Effector memory CD4-positive, alpha-beta T cell (primary cell): ENCODE measurements around the gene INSRR.

ENCODE experiments used
- DNase-seq, 3 donors: peaks; one replicate each; pipeline ENCODE4 v3.0.0-alpha.2; 2020
- H3K27ac ChIP-seq: 2 replicates; pipeline ENCODE4 v1.7.0; 2013; ENCODE audit warnings: mild to moderate bottlenecking, low read length, moderate library complexity; ENCODE audit not compliant: insufficient read depth, poor library complexity, severe bottlenecking
- H3K27me3 ChIP-seq: replicated peaks from 2 replicates; pipeline ENCODE4 v1.7.0; 2013; ENCODE audit warnings: mild to moderate bottlenecking, low read length; ENCODE audit not compliant: insufficient read depth, control insufficient read depth, poor library complexity, severe bottlenecking
- H3K36me3 ChIP-seq: 2 replicates; pipeline ENCODE4 v1.7.0; 2013; ENCODE audit warnings: mild to moderate bottlenecking, low read length, moderate library complexity; ENCODE audit not compliant: control insufficient read depth, insufficient read depth
- H3K4me1 ChIP-seq: 2 replicates; pipeline ENCODE4 v1.7.0; 2013; ENCODE audit warnings: low read length, mild to moderate bottlenecking; ENCODE audit not compliant: control insufficient read depth, insufficient read depth, poor library complexity, severe bottlenecking
- H3K4me3 ChIP-seq: 2 replicates; pipeline ENCODE4 v1.7.0; 2013; ENCODE audit warnings: low read length, low read depth, mild to moderate bottlenecking; ENCODE audit not compliant: insufficient read depth, poor library complexity, severe bottlenecking
- H3K9me3 ChIP-seq: 2 replicates; pipeline ENCODE4 v1.7.0; 2013; ENCODE audit warnings: mild to moderate bottlenecking, low read length, moderate library complexity; ENCODE audit not compliant: control insufficient read depth

The INSRR gene

DNA sequence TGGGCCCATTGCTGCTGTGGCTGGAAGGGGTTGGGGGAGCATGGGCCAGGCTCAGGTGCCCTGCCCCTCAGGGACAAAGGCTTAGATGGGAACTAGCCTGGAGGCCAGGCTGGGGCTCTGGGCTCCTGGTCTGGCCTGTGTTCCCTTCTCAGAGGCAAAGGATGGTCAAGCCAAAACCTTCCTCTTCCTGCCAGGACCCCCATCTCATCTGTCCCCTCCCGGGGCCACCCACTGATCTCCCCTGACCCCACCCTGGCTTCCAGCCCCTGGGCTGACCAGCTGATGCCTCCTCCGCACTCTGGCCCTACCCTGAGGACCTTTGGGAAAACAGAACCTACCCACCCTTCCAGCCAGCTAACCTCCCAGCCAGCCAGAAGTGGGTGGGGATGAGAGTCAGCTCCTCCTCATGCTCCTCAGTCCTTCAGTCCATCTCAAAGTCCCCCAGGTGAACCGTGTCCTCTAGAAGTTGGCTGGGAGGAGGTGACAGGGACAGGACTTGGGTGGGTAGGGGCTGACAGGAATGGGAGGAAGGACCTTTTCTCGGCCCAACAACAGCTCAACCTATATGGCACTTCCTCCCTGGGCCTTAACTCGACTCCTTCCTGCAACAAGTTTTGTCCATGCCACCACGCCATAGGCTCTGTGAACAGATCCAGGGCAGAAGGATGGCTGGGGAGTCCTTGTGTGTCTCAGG, 42.1 kb upstream of the INSRR start:
- Histone ChIP-seq H3K36me3 (no peaks in the 10 kb centered on the region), H3K27ac (no peak overlapping the region), H3K4me3 (no peak overlapping the region), H3K4me1 (no peaks in the 10 kb centered on the region), H3K27me3 (peaks cover 4% of the 10 kb centered on the region), H3K9me3 (no peaks in the 10 kb centered on the region)
- no peak for DNase-seq

DNA sequence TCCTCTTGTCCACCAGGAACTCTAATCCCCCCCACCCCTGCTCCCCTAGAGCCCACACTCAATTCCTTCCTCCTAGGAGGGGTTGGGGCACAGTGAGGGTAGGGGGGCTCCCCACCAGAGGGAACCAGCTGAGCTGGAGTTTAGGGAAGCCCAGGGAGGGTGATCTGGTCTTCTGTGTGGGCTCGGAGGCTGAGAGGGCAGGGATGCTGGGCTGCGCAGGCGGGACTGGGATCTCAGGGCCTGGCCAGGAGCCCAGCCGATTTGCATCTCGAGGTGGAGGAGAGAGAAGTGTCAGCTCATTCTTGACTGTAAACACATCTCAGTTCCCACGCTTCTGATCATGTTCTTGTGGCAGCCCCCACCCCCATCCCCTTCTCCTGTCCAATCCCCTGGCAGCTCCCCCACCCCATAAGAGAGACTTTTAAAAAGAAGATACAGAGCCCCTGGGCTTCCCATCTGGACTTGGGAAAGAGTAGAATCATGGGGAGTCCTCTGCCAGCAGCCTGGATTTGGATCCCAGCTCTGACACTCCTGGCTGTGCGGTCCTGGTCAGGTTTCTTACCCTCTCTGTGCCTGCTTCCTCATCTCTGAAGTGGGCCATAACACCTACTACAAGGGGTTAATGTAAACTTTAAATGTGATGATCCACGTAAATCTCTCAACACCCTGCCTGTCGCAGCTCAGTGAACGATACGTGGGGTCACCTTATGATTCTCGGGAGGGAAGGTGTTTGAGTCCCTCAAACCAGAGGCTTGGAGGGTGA, 41.2 kb upstream of the INSRR start:
- H3K27ac ChIP-seq: no peak overlapping the region

DNA sequence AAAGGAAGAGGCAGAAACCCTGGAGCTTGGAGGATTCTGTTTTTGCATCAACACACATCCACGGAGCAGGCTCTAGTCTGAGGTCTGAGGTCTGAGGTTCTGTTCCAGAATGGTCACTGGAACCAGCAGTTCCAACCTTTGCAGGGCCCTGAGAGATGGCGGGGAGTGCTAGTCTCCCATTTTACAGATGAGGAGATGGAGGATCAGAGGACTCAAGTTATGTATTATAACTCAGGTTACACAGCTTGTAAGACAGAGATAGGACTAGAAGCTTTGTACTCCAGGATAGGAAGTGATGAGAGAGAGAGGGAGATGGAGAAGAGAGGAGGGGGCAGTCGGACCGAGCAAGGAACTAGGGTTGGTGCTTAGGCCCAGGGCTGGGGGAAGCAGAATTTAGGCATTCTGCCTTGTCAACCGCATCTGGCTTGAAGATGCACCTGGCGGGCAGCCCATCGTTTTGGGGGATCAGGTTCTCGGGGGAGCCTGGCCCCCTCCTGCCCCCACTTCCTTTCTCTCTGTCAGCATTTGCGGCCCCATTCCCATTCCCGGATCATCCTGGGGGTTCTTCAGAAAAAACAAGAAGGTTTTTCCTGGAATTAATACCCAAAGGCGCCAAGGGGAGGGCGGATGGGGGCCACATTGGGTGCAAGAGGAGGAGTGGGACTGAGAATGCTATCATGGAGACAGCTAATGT, 40.2 kb upstream of the INSRR start:
- H3K27ac ChIP-seq: no peak overlapping the region
- no peak for DNase-seq
- peaks cover 10% of the 10 kb centered on the region for H3K27me3 ChIP-seq
- no peak overlapping the region for H3K4me3 ChIP-seq
- H3K4me1 ChIP-seq: no peaks in the 10 kb centered on the region
- H3K36me3 ChIP-seq: no peaks in the 10 kb centered on the region
- no peaks in the 10 kb centered on the region for H3K9me3 ChIP-seq

More for the DNA sequence above, 41.2 kb upstream of the INSRR start:
- no peaks in the 10 kb centered on the region for H3K9me3 ChIP-seq
- DNase-seq: no peak
- no peaks in the 10 kb centered on the region for H3K36me3 ChIP-seq
- no peaks in the 10 kb centered on the region for H3K4me1 ChIP-seq
- H3K4me3 ChIP-seq: no peak overlapping the region
- peaks cover 4% of the 10 kb centered on the region for H3K27me3 ChIP-seq

DNA sequence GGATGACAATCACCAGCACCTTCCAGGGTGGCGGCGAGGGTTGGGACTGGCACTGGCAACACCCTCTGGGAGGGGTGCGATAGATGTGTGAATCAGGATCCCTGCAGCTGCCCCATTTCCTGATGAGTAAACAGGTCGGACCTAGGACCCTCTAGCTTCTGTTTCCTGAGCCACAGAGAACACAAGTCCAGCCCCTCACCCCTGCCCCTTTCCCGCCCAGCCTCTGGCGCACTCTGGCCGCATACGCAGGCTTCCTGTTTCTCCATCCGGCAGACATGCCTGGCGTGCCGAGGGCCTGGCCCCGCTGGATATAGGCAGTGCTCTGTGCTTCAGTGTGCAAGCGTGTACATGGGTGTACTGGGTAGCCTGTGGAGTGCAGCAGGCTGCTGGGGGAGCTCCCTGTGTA, 39.2 kb upstream of the INSRR start:
- peaks cover 6% of the 10 kb centered on the region for H3K4me1 ChIP-seq
- no peak for DNase-seq
- H3K27ac ChIP-seq: no peak overlapping the region
- H3K36me3 ChIP-seq: no peaks in the 10 kb centered on the region
- no peaks in the 10 kb centered on the region for H3K9me3 ChIP-seq
- peaks cover 20% of the 10 kb centered on the region for H3K27me3 ChIP-seq
- H3K4me3 ChIP-seq: no peak overlapping the region

DNA sequence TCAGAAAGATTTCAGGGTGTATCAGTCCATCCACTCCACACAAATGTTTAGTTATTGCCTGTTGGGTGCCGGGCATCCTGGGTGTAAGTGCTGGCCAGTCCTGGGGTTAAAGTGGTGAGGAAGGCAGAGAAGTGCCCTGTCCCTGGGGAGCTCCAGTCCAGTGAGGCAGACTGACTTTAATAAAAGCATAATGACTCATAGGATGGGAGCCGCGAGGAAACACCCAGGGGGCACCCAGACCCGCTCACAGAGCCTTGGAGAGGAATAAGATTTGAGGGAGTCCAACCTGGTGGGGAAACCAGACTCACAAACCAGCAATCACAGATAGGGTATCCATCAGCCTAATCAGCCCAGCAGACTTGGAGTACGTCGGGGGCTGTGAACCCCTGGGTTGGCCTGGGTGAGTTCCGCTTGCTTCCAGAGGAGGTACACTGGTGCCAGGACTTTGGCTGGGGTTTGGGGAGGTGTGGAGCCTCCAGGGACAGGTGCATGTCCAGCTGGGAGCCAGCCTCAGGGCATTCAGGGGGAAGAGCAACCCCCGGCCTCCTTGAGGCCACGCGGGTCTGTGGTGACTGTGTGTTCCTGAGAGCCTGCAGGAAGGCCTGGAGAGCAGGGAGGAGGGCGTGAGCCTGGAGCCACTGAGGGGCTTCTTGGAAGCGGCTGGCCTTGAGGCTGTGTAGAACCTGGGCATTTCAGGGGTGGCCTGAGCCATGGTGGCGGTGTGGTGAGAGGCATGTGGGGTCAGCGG, 38.3 kb upstream of the INSRR start:
- Histone ChIP-seq H3K27ac (no peak overlapping the region), H3K27me3 (peaks cover 26% of the 10 kb centered on the region), H3K9me3 (no peaks in the 10 kb centered on the region), H3K4me3 (no peak overlapping the region), H3K36me3 (no peaks in the 10 kb centered on the region), H3K4me1 (peaks cover 14% of the 10 kb centered on the region)
- DNase-seq: no peak

DNA sequence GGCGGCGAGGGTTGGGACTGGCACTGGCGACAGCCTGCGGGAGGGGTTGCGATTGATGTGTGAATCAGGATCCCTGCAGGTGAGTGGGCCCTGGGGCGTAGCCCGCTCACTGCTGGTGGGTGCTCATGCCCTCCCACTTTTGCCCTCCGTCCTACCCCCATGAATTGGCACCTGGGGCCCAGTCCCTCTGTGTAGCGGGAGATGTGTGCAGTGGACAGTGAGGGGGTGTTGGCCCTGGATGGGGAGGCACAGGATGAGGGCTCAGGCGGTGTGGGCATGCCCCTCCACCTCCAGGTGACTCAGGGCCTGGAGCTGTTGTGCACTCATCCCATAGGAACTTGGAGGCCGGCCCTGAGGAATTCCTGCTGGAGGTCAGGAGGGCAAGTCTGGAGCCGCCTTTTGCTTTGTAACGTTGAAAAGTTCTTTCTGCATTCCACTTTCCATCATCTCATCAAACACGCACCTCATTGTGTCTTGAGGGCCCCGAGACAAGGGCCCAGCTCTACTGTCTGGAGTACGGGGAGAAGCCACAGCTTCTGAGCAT, 37.6 kb upstream of the INSRR start:
- peaks cover 26% of the 10 kb centered on the region for H3K27me3 ChIP-seq
- H3K4me3 ChIP-seq: no peak overlapping the region
- H3K9me3 ChIP-seq: no peaks in the 10 kb centered on the region
- peaks cover 17% of the 10 kb centered on the region for H3K4me1 ChIP-seq
- DNase-seq: no peak
- H3K36me3 ChIP-seq: no peaks in the 10 kb centered on the region
- H3K27ac ChIP-seq: no peak overlapping the region

DNA sequence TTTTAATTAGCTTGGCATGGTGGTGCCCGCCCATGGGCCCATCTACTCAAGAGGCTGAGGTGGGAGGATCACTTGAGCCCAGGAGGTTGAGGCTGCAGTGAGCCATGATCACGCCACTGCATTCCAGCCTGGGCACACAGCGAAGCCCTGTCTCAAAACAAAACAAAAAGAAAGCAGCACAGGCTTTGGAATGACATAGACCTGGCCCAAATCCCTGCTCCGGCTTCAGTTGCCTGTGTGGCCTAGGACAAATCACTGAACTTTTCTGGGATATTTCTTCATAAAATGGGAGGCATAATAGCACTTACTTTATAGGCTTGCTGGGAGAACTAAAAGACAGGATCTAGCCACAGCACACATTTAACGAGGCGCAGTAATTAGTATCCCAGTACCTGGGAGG, 37.0 kb upstream of the INSRR start:
- no peak overlapping the region for H3K4me3 ChIP-seq
- H3K4me1 ChIP-seq: peaks cover 17% of the 10 kb centered on the region
- no peaks in the 10 kb centered on the region for H3K36me3 ChIP-seq
- H3K27ac ChIP-seq: no peak overlapping the region
- H3K9me3 ChIP-seq: no peaks in the 10 kb centered on the region
- no peak for DNase-seq
- H3K27me3 ChIP-seq: peaks cover 26% of the 10 kb centered on the region

DNA sequence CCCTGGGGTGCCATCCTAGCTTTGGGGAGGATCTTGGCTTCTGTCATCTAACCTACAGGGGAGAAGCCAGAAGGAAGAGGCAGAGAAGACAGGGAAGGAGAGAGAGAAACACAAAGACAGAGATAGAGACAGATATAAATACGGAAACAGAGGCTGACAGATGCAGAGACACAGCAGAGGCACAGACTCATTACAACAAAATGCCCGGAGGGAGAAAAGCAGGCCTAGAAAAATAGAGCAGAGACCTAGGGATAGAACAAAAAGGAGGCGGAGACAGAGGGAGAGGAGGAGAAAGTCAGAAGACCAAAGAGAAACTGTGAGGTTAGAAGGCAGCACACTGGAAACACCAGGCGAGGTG, 36.5 kb upstream of the INSRR start:
- Histone ChIP-seq H3K4me1 (peaks cover 17% of the 10 kb centered on the region), H3K4me3 (no peak overlapping the region), H3K27me3 (peaks cover 26% of the 10 kb centered on the region), H3K36me3 (no peaks in the 10 kb centered on the region), H3K27ac (no peak overlapping the region), H3K9me3 (no peaks in the 10 kb centered on the region)
- no peak for DNase-seq

DNA sequence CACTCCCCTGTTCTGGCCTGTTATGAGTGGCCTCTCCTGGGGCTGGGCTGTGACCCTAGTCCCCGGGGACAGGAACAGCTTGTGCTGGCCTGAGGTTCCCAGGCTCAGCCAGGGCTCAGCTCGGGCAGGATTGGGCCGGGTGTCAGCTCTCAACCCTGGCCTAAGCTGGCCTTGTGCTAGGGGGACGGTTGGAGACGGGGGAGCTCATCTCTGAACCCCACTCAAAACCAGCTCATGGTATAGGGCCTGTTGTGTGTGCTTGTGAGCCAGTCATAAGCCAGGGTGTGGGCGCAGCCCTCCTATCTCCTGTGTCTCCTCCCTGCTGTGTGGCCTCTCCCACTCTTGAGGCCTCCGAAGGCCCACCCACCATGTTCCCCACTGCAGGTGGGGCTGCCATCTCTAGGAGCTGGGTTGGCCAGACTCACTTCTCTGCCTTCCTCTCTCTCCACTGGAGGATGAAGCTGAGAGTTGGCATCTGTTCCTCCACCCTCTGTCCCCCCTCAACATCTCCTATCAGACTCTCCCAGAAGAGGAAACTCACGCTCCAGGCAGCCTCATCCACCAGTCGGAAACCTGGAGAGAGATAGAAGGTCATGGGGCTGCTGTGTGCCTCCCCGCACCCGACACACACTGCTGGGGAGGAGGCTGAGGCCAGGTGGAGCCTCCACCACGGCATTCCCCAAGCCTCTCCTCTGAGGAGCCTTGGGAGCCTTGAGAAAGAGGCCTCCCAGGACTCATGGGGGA, 36.0 kb upstream of the INSRR start:
- H3K4me1 ChIP-seq: peaks cover 17% of the 10 kb centered on the region
- H3K27ac ChIP-seq: no peak overlapping the region
- no peak overlapping the region for H3K4me3 ChIP-seq
- DNase-seq: no peak
- peaks cover 26% of the 10 kb centered on the region for H3K27me3 ChIP-seq
- no peaks in the 10 kb centered on the region for H3K36me3 ChIP-seq
- no peaks in the 10 kb centered on the region for H3K9me3 ChIP-seq
